SKM-1 treated with dmso at 0.1 percent for 144 hours (cell line): ENCODE data around the gene SCAMP5.

Experiments
- DNase-seq: peaks from one replicate; lab custom pipeline; 2025; ENCODE audit not compliant: unreplicated experiment; lab: John Stamatoyannopoulos, UW

Gene SCAMP5

GRCh38 chr15:75067123-75067830 is 71.9 kb downstream of the SCAMP5 start:
- peak; percentile 47 for DNase-seq

GRCh38 chr15:75068748-75069147 is 73.4 kb downstream of the SCAMP5 start:
- DNase-seq, result no peak

- peak; percentile 64 for DNase-seq
These were observed 74.0 kb downstream of the SCAMP5 start for GRCh38 chr15:75069301-75069925.

DNA sequence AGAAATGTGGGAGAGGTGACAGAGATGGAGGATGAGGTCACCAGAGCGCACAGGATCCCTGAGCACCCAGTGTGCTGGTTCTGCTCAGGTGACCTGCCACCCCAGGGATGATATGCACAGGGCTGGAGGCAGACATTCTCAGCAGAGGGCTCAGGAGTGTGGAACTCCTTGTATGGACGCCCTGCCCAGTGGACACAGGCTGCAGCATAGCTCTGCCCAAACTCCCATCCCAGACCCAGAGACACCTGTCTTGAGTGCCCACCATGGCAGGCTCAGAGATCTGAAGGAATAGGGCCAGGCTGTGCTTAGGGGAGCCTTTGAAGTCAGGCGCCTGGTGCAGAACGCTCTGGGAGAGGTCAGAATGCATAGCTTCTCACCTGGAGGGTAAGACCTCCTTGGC is 75.3 kb downstream of the SCAMP5 start:
- no peak for DNase-seq
